Mesendoderm (in vitro differentiated cells): Measurements from ENCODE around the gene CACNA2D2.

ENCODE experiments used
- DNase-seq: peaks from one replicate; pipeline ENCODE4 v3.0.0; 2013
- H2AK5ac ChIP-seq: 2 replicates; pipeline ENCODE4 v1.6.1; 2013; ENCODE audit warnings: low read length, inconsistent platforms
- H2BK120ac ChIP-seq: 2 replicates; pipeline ENCODE4 v1.6.1; 2013; ENCODE audit warnings: low read depth, mild to moderate bottlenecking, low read length, moderate library complexity, mixed read lengths
- H2BK15ac ChIP-seq: replicated peaks from 2 replicates; pipeline ENCODE4 v1.6.1; 2013; ENCODE audit warnings: low read depth, mild to moderate bottlenecking, moderate library complexity
- H2BK5ac ChIP-seq: 2 replicates; pipeline ENCODE4 v1.6.1; 2013; ENCODE audit warnings: low read length, inconsistent platforms
- H3K18ac ChIP-seq: 2 replicates; pipeline ENCODE4 v1.6.1; 2013; ENCODE audit warnings: mild to moderate bottlenecking, low read length, mixed read lengths
- H3K23ac ChIP-seq: one replicate; pipeline ENCODE4 v1.6.1; 2013; ENCODE audit warnings: low read length
- H3K27ac ChIP-seq: 2 replicates; pipeline ENCODE4 v1.5.1; 2013; ENCODE audit warnings: low read depth, mild to moderate bottlenecking, inconsistent platforms, low read length, moderate library complexity
- H3K27me3 ChIP-seq: 2 replicates; pipeline ENCODE4 v1.6.1; 2013; ENCODE audit warnings: low read length, control low read depth, mild to moderate bottlenecking, inconsistent platforms; ENCODE audit not compliant: insufficient read depth, poor library complexity
- H3K36me3 ChIP-seq: 2 replicates; pipeline ENCODE4 v1.6.1; 2013; ENCODE audit warnings: low read length, inconsistent platforms; ENCODE audit not compliant: control insufficient read depth, insufficient read depth
- H3K4ac ChIP-seq: one replicate; pipeline ENCODE4 v1.6.1; 2013; ENCODE audit warnings: low read depth, mild to moderate bottlenecking, low read length, moderate library complexity
- H3K4me1 ChIP-seq: 2 replicates; pipeline ENCODE4 v1.6.1; 2013; ENCODE audit warnings: low read depth, low read length, inconsistent platforms; ENCODE audit not compliant: control insufficient read depth
- H3K4me2 ChIP-seq: 2 replicates; pipeline ENCODE4 v1.6.1; 2013; ENCODE audit warnings: low read length
- H3K4me3 ChIP-seq: 2 replicates; pipeline ENCODE4 v1.5.1; 2013; ENCODE audit warnings: mild to moderate bottlenecking, low read length
- H3K56ac ChIP-seq: one replicate; pipeline ENCODE4 v1.6.1; 2013; ENCODE audit warnings: low read length
- H3K79me1 ChIP-seq: 2 replicates; pipeline ENCODE4 v1.6.1; 2013; ENCODE audit warnings: low read length, inconsistent platforms
- H3K79me2 ChIP-seq: 2 replicates; pipeline ENCODE4 v1.6.1; 2013; ENCODE audit warnings: mild to moderate bottlenecking, low read length; ENCODE audit not compliant: control insufficient read depth, insufficient read depth
- H3K9ac ChIP-seq: 2 replicates; pipeline ENCODE4 v1.6.1; 2013; ENCODE audit warnings: low read length, inconsistent platforms
- H4K5ac ChIP-seq: one replicate; pipeline ENCODE4 v1.6.1; 2013; ENCODE audit warnings: low read length
- H4K8ac ChIP-seq: one replicate; pipeline ENCODE4 v1.6.1; 2013; ENCODE audit warnings: low read depth, mild to moderate bottlenecking, control low read depth, low read length, moderate library complexity
- WGBS: extraction: QIAGEN DNeasy Blood & Tissue Kit; methylation state at CpG from one replicate; pipeline ENCODE4 v1.1.7; 2013; ENCODE audit warnings: low lambda C conversion rate, missing lambda C conversion rate; ENCODE audit not compliant: insufficient coverage; ENCODE audit errors: extremely low coverage; 5-methylcytosine and 5-hydroxymethylcytosine counted together

The CACNA2D2 gene

DNA sequence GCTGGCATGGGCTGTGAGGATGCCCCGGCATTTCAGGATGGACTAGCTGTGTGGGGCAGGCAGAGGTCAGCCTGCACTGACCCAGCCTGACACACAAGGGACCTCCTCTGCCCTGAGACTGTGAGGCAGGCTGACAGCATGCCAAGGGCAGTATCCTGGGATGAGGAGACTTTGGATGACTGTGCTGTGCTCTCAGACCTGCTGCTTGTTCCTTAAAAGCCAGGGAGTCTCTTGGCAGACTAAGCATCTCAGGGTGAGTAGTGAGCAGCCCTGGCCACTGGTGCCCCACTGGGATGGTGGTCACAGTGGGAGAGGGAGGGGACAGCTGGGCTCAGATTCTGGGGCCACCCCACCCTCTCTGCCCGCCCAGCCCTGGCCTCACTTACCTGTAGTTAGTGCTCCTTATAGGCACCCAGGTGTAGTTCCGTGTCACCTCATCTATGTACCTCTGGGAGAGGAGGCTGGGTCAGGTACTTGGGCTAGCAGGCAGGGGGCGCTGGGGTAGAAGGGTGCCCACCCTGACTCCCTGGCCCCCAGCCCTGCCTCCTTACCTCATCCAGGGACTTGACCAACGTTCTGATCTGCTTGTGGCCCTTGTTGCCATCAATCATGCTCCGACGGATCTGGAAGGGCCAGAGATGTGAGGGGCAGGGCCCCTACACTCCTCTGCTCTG, 128.0 kb downstream of the CACNA2D2 start:
- Histone ChIP-seq H2BK120ac (no peak overlapping the region), H3K56ac (no peak overlapping the region), H3K4me2 (no peak overlapping the region), H3K36me3 (no peaks in the 10 kb centered on the region), H3K9ac (no peak overlapping the region), H4K8ac (no peak overlapping the region), H3K27me3 (no peaks in the 10 kb centered on the region), H4K5ac (no peak overlapping the region), H3K23ac (peak overlapping the region; percentile 16), H3K4ac (no peak overlapping the region), H2BK15ac (no peak overlapping the region), H2BK5ac (no peak overlapping the region), H2AK5ac (no peak overlapping the region), H3K79me1 (no peaks in the 10 kb centered on the region), H3K4me3 (no peak overlapping the region), H3K4me1 (peaks cover 3% of the 10 kb centered on the region), H3K18ac (no peak overlapping the region), H3K27ac (no peak overlapping the region), H3K79me2 (no peaks in the 10 kb centered on the region)
- DNase-seq = no peak
- no CpG with 5 or more reads among the region's 7 CpGs for WGBS

DNA sequence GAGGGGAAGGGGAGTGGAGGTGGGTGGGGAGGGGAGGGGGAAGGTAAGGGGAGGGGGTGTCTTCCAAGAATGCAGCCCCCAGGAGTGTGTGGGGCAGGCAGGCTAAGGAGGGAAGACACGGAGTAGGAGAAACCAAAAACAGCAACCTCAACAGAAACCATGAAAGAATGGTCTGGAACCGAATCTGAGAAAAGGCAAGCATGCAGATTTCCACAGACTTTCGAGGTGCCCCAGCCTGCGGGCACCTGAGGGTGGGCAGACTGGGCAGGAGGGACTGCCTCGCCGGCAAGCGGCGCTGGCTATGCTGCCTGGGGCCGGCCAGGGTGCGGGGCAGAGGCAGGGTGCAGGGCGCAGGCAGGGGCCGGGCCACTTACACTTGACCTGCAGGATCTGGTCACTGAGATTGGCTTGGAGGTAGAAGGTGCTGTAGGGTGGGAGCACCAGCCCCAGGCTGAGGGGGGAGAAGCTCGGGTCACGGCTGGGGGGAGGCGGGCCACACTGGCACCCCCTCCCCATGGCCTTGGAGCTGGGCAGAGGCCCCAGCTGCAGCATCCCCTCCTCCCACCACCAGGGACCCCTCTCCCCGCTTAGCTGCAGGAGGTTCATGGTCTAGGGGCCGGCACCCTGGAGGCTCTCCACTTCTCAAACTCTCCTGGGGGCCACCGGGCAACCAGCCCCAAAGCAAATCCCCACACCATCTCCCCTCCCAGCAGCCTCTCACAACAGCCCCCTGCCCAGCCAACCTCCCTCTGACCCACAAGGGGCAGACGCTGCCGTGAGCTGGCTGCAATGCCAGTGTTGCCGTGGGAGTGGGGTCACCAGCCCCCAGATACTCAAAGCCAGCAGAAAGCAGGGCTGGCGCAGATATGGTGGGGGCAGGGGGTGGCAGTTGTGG, 128.8 kb downstream of the CACNA2D2 start:
- no peak overlapping the region for H2BK5ac ChIP-seq
- no peak overlapping the region for H3K27ac ChIP-seq
- no peaks in the 10 kb centered on the region for H3K27me3 ChIP-seq
- no peaks in the 10 kb centered on the region for H3K79me1 ChIP-seq
- peak overlapping the region; percentile 3 for H3K18ac ChIP-seq
- no peak overlapping the region for H4K8ac ChIP-seq
- H2BK120ac ChIP-seq = no peak overlapping the region
- no peak overlapping the region for H3K4me2 ChIP-seq
- no peak overlapping the region for H2BK15ac ChIP-seq
- WGBS = no CpG with 5 or more reads among the region's 22 CpGs
- no peak overlapping the region for H4K5ac ChIP-seq
- peaks cover 3% of the 10 kb centered on the region for H3K4me1 ChIP-seq
- no peak overlapping the region for H3K4me3 ChIP-seq
- peak overlapping the region; percentile 73 for H3K56ac ChIP-seq
- no peak for DNase-seq
- H3K4ac ChIP-seq = no peak overlapping the region
- no peaks in the 10 kb centered on the region for H3K36me3 ChIP-seq
- H3K9ac ChIP-seq = no peak overlapping the region
- no peaks in the 10 kb centered on the region for H3K79me2 ChIP-seq
- H2AK5ac ChIP-seq = no peak overlapping the region
- H3K23ac ChIP-seq = peak overlapping the region; percentile 16

GRCh38 chr3:50373146-50374051, 130.0 kb downstream of the CACNA2D2 start:
- Histone ChIP-seq H3K79me1 (no peaks in the 10 kb centered on the region), H2BK120ac (no peak overlapping the region), H2BK5ac (peak overlapping the region; percentile 40), H4K5ac (no peak overlapping the region), H3K4me2 (no peak overlapping the region), H4K8ac (no peak overlapping the region), H2AK5ac (no peak overlapping the region), H3K36me3 (no peaks in the 10 kb centered on the region), H3K18ac (no peak overlapping the region), H3K79me2 (no peaks in the 10 kb centered on the region), H3K56ac (peak overlapping the region; percentile 79), H3K4me1 (peaks cover 3% of the 10 kb centered on the region), H3K4ac (no peak overlapping the region), H2BK15ac (no peak overlapping the region), H3K27me3 (no peaks in the 10 kb centered on the region), H3K4me3 (no peak overlapping the region), H3K9ac (no peak overlapping the region), H3K23ac (no peak overlapping the region), H3K27ac (no peak overlapping the region)
- peak; percentile 61 for DNase-seq
- no CpG with 5 or more reads among the region's 12 CpGs for WGBS

DNA sequence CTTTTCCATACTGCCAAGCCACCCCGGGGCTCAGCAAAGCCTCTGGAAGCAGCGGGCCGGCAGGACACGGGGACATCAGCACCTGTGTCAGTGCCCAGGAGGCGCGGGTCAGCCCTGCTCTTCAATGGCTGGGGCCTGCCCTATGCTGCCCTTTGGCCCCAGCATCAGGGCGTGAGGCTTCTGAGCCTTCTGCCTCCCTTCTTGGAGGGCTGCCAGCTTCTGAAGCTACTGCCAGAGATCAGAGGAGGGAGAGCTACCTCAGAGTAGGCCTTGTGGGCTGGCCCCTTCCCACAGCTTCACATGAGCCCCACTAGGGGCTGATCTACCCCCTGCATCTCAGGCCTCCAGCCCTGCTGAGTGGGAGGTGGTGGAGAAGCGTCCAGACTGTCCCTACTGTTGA, 131.1 kb downstream of the CACNA2D2 start:
- Histone ChIP-seq H3K36me3 (no peaks in the 10 kb centered on the region), H3K56ac (no peak overlapping the region), H4K8ac (no peak overlapping the region), H3K79me2 (no peaks in the 10 kb centered on the region), H3K4ac (no peak overlapping the region), H3K9ac (no peak overlapping the region), H3K27me3 (no peaks in the 10 kb centered on the region), H4K5ac (no peak overlapping the region), H2BK5ac (no peak overlapping the region), H3K23ac (no peak overlapping the region), H2BK15ac (no peak overlapping the region), H3K18ac (no peak overlapping the region), H2AK5ac (no peak overlapping the region), H3K4me2 (no peak overlapping the region), H3K27ac (no peak overlapping the region), H3K4me3 (no peak overlapping the region), H3K79me1 (no peaks in the 10 kb centered on the region), H3K4me1 (peaks cover 3% of the 10 kb centered on the region), H2BK120ac (no peak overlapping the region)
- WGBS = no CpG with 5 or more reads among the region's 8 CpGs
- DNase-seq = no peak

GRCh38 chr3:50371133-50371685, 132.2 kb downstream of the CACNA2D2 start:
- Histone ChIP-seq H3K23ac (no peak overlapping the region), H4K8ac (no peak overlapping the region), H4K5ac (no peak overlapping the region), H3K79me1 (no peaks in the 10 kb centered on the region), H3K4ac (no peak overlapping the region), H3K79me2 (no peaks in the 10 kb centered on the region), H3K56ac (peak overlapping the region; percentile 12), H2BK5ac (no peak overlapping the region), H3K9ac (peak overlapping the region; percentile 20), H3K4me2 (no peak overlapping the region), H3K18ac (no peak overlapping the region), H2BK15ac (no peak overlapping the region), H2BK120ac (no peak overlapping the region), H3K4me3 (no peak overlapping the region), H3K4me1 (peaks cover 3% of the 10 kb centered on the region), H3K27me3 (no peaks in the 10 kb centered on the region), H3K27ac (no peak overlapping the region), H2AK5ac (no peak overlapping the region), H3K36me3 (no peaks in the 10 kb centered on the region)
- WGBS = no CpG with 5 or more reads among the region's 3 CpGs
- DNase-seq = no peak
